ENCODE data around the gene SELENOP. TPM values are rescaled to one million over a fixed set of nuclear protein-coding genes. Genes with fewer than 3 reads are reported as not detected.

The SELENOP gene
- total RNA-seq, 1 donor from 2014 or later: 807 TPM

Other genes starting within 250 kb of the SELENOP start
- gene CCDC152, start 55.1 kb downstream of the SELENOP start, total RNA-seq: 0.45 TPM
- gene ANXA2R, start 228.4 kb upstream of the SELENOP start, total RNA-seq: 2.0 TPM